Measurements from ENCODE around the gene TBL3.

TBL3 gene

DNA sequence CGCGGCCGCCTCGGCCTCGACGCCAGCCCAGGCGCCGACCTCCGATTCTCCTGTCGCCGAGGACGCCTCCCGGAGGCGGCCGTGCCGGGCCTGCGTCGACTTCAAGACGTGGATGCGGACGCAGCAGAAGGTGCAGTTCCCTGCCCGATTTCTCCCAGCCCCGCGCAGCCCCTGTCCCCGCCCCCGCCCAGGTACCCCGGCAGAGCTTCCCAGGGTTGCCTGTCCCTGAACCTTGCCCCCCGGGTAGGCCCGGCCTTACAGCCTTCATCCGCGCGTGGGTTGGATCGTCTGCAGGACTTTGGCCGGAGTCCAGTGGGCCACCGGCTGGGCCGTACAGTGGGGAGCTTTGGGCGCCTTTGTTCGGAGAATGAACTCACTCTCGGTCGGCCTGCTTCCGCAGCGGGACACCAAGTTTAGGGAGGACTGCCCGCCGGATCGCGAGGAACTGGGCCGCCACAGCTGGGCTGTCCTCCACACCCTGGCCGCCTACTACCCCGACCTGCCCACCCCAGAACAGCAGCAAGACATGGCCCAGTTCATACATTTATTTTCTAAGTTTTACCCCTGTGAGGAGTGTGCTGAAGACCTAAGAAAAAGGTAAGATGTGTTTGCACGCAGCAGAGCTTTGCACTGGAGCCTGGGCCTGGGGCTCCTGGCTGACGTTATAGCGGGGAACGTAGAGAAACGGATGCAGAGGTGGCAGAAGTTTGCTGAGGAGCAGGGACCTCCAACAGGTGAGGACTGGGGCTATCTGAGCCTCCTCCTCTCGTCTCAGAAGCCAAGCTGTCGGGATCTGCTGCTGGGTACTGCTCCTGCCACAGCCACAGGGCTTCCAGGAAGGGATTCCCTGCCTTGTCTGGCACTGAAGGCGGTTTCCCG, 12.7 kb downstream of the TBL3 start:
- no peak for DNase-seq

DNA sequence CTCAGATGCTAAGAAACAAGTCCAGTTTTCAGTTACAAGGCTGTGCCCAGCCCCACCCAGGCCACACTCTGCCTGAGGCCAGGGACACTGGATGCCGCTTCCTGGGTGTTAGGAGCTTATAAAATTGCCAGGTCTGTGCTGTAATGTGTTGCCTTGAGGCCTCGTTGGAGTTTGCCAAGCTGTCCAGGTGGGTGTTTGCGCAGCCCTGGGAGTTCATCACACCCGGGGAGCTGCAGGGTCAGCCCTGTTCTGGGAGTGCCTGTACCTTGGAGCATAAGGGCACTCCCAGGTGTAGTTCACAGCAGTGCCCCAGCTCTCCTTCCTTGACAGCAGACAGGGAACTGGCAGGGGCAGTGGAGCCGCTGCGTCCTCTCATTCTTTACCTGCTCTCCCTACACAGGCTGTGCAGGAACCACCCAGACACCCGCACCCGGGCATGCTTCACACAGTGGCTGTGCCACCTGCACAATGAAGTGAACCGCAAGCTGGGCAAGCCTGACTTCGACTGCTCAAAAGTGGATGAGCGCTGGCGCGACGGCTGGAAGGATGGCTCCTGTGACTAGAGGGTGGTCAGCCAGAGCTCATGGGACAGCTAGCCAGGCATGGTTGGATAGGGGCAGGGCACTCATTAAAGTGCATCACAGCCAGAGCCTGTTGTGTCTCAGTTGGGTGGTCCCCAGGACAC, 13.8 kb downstream of the TBL3 start:
- DNase-seq, result no peak

DNA sequence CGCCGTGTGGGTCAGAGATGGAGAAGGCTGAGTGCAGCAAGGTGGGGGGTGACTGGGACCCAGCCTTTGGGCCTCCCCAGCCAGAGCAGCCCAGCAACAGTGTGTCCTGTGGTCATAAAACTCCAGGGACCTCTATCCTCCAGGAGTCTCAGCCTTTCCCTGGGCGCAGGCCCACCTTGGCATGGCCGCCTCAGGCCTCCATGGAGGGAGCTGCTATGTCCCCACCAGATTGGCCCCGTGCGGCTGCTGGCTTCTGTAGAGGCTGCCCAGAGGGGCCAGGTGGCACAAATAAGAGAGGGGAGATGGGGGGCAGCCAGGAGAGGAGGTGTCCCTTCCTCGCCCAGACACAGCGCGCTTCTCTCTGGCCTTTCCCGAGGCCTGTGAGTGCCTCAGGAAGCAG, 15.3 kb downstream of the TBL3 start:
- DNase-seq, result no peak

DNA sequence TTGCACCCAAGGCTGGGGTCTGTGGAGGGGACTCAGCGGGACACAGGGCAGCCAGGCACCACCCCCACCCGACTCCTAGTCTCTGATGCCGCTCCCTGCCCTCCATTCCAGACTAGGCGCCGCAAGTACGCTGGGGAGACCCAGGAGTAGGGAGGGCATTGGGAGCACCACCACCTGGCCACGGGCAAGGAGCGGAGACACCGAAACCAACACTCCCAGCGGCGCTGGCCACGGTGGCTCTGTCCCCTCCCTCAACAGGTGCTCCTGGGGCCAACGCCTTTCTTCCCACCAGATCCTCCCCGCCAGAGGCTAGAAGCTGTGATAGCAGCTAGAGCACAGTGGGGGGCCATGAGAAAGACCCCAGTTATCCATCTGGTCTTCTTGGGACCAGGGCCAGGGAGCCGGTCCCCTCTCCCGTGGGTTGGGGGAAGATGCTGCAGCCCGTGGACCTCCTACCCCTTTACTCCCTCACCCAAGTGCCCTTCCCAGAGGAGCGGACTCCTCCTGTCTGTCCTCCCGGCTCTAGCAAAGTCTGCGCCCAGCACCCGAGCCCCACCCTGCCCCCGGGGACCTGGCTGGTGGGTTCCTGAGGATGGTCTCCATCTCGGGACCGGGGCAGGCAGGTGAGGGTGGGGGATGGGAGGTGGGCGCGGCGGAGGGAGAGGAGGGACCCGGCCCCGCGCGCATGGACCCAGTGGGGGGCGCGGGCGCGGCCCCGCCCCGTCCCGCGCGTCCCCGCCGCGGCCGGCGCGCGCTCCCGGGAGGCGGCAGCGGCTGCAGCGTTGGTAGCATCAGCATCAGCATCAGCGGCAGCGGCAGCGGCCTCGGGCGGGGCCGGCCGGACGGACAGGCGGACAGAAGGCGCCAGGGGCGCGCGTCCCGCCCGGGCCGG, 17.6 kb downstream of the TBL3 start, which contains the start of gene SYNGR3:
Gene SYNGR3 (plus strand): TSS at position 762 of the 892 bp plus-strand sequence. CDS start 133 bp downstream, outside the sequence.
- DNase-seq, result peak; percentile 55 to 71

GRCh38 chr16:1990101-1990350, 18.2 kb downstream of the TBL3 start:
- DNase-seq, result no peak

GRCh38 chr16:1990351-1991134, 18.7 kb downstream of the TBL3 start:
- DNase-seq, result no peak

DNA sequence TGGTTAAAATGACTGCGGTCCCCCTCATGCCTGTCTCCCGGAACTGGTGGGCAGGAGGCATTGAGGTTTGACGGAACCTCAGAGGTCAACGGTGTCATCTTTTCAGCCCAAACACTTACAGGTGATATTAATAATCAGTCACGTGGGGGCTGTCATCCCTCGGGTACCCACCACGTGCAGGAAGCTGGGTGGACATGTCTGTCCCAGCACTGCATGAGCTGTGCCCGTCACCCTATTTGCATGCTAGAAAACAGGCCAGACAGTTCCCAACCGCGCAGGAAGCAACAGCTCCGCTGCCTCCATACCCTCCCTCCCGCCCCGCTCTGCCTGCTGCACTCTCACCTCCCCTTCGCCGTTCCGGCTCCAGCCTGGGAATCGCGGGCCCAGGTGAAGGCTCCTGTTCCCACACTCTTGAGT, 19.3 kb downstream of the TBL3 start:
- no peak for DNase-seq

- DNase-seq, result no peak
These were observed 19.7 kb downstream of the TBL3 start for GRCh38 chr16:1991588-1991947.

DNA sequence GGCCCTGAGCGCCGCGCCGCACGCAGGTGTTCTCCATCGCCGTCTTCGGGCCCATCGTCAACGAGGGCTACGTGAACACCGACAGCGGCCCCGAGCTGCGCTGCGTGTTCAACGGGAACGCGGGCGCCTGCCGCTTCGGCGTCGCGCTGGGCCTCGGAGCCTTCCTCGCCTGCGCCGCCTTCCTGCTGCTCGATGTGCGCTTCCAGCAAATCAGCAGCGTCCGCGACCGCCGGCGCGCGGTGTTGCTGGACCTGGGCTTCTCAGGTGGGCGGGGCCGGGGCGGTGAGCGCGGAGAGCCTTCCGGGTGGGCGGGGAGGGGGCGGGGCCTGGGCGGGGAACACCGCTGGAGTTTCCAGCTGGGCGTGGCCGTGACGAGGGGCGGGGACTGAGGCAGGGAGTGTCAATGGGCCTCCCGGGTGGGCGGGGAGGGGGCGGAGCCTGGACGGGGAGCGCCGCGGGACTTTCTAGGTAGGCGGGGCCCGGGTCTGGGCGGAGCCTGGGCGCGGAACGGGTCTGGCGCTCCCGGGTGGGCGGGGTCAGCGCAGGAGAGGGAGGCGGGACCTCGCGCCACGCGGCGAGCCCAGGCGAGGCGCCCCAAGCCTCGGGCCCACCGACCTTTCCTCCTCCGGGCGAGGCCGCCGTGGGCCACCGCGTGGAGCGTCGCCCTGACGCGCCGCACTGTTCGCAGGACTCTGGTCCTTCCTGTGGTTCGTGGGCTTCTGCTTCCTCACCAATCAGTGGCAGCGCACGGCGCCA, 20.3 kb downstream of the TBL3 start:
- peak; percentile 31 to 94 for DNase-seq

DNA sequence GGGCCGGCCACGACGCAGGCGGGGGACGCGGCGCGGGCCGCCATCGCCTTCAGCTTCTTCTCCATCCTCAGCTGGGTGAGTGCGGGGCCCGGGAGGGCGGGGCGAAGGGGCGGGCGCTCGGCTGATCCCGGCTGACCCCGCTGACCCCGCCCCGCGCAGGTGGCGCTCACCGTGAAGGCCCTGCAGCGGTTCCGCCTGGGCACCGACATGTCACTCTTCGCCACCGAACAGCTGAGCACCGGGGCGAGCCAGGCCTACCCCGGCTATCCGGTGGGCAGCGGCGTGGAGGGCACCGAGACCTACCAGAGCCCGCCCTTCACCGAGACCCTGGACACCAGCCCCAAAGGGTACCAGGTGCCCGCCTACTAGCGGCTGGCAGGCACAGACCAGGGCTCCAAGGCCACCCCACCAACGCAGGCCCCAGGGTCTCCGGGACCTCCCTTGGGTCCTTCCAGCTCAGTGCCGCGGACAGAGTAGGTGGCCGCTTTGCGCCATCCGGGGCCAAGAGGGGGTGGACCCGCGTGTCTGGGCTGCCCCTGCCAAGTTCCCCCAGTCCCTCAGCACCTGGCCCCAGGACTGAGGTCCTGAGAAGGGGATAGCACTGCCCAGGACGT, 21.0 kb downstream of the TBL3 start:
- no peak for DNase-seq

GRCh38 chr16:1993731-1994131, 21.9 kb downstream of the TBL3 start:
- DNase-seq, result no peak

GRCh38 chr16:1997494-1998359, 25.9 kb downstream of the TBL3 start:
- DNase-seq, result no peak

DNA sequence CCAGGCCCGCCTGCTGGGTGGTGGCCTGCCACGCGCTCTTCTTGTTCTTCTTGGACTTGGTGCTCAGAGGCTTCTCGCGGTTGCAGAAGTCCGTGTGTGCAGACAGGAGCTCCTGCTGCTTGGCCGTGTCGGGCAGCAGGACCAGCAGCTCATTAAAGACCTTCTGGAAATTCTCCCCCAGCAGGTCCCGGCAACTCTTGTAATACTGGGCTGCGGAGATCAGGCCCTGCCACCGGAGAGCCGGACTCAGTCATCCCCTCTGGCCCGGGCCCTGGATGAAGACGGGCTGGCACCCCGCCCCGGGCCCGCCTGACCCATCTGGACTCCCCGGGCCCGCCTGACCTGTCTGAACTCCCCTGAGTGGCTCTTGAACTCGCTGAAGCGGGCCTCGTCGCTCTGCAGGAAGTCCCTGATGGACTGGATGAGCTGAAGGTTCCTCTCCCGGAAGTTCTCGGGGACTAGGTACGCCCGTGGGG, 26.5 kb downstream of the TBL3 start:
- no peak for DNase-seq

GRCh38 chr16:1998852-1999801, 27.3 kb downstream of the TBL3 start:
- no peak for DNase-seq

- no peak for DNase-seq
These were observed 28.1 kb downstream of the TBL3 start for GRCh38 chr16:1999866-2000514.

DNA sequence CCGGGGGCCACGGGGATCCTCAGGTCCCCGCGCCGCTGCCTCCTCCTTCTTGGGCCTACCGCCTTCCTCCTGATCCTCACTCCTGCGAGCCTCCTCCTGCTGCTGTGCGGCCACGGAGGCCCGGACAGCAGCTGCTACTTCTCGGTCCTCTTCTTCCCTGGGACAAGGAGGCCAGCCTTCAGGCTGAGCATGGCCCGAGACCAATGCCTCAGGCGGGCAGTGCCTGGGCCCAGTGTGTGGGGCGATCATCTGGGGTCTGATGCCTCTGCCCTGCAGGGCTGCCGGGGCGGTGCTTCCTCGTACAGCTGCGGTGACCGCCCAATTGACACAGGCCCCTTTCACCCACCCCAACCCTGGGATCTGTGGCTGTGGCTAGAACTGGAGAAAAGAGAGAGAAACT, 29.2 kb downstream of the TBL3 start:
- DNase-seq, result no peak

DNA sequence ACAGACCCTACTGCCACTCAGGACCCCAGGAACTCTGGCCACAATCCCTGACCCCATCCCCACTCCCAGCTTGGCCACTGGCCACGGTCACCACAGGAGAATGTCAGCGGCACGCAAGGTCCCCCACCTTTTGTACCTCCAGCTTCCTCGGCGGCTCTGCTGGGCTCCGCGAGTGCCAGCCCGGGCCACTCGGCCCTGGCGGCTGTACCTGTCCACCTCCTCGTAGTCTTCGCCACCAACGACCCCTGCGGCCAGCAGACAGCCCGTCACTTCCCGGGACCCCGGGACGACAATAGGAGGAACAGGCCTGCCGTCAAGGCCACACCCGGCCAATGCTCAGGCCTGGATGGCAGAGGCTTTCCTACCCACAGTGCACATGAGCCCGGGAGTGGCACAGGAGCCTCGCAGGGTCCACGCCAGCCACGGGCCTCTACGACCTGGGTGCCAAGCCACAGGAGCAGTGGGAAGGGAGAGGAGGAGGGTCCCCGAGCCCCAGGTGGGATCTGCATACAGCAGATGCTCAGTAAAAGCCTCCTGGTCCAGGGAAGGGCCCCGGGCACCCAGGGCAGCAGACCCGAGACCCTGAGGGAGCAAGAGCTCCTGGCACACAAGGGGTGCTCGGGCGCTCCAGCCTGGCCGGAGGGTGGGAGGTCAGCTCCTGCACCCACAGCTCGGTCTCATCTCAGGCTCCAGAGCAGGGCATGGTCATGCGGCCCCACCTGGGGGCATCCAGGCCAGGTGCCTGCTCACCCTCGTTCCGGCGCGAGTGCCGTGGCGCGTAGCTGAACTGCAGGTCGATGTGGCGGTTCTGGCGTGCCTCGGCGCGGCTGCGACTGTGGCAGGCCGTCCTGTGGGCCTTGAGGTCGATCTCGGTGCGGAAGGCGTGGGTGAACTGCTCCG, 29.9 kb downstream of the TBL3 start:
- no peak for DNase-seq

Data from NCI-H187 (cell line).